Esophagus muscularis mucosa (tissue), 4 donors: ENCODE results near the gene DCAF10. TPM values are rescaled to one million over a fixed set of nuclear protein-coding genes. Genes with fewer than 3 reads are reported as not detected.
A peak's percentile ranks its signal among the peaks of the same experiment; 100 is the strongest.

Experiments
- DNase-seq: peaks from one replicate; pipeline ENCODE4 v3.0.0-alpha.2; 2017; ENCODE audit errors: extremely low spot score
- H3K27ac ChIP-seq, 4 donors: fragments of 200-600 bp; sonication (generic); replicated peaks in 1 of 4; 1 replicate in 3 of 4; 2 replicates in 1 of 4; pipeline ENCODE4 v1.5.1; 2016 to 2019; ENCODE audit warnings: mild to moderate bottlenecking in 1 of 4
- H3K27me3 ChIP-seq, 4 donors: fragments of 200-600 bp; sonication (generic); one replicate each; pipeline versions ENCODE4 v1.5.1 to v1.6.0; 2016 to 2019
- H3K36me3 ChIP-seq, 4 donors: fragments of 200-600 bp; sonication (generic); one replicate each; pipeline ENCODE4 v1.5.1; 2016 to 2019
- H3K4me1 ChIP-seq, 4 donors: fragments of 200-600 bp; sonication (generic); one replicate each; pipeline ENCODE4 v1.5.1; 2016 to 2019
- H3K4me3 ChIP-seq, 4 donors: fragments of 200-600 bp; sonication (generic); 1 replicate in 2 of 4; 2 replicates in 2 of 4; pipeline ENCODE4 v1.5.1; 2016 to 2019; ENCODE audit warnings: mild to moderate bottlenecking in 4 of 4, moderate library complexity in 1 of 4
- H3K9me3 ChIP-seq, 4 donors: fragments of 200-600 bp; sonication (generic); 1 replicate in 3 of 4; 2 replicates in 1 of 4; pipeline ENCODE4 v1.5.1; 2016 to 2019
- EP300 ChIP-seq: sonication (generic); formaldehyde crosslinking; IDR thresholded peaks from one replicate; pipeline ENCODE4 v1.6.1; 2017; ENCODE audit warnings: antibody characterized with exemption
- POLR2A ChIP-seq: fragments of 450-650 bp; IDR thresholded peaks from one replicate; pipeline ENCODE4 v1.6.1; 2017; ENCODE audit warnings: antibody characterized with exemption, moderate library complexity, mild to moderate bottlenecking, low read depth
- POLR2AphosphoS5 ChIP-seq, 2 donors: sonication (generic); formaldehyde crosslinking; IDR thresholded peaks; one replicate each; pipeline ENCODE4 v1.6.1; 2017; ENCODE audit warnings: antibody characterized with exemption in 2 of 2
- WGBS: methylation state at CpG from one replicate; pipeline ENCODE4 v1.1.5; 2018; 5-methylcytosine and 5-hydroxymethylcytosine counted together
- intact Hi-C: fragments of 100-400 bp; cut with DNase I; formaldehyde crosslinking; loops from one replicate; pipeline ENCODE4 v1.15.1; 2023
- total RNA-seq, 4 donors: library from RNA; depleted of rRNA; stranded (reverse); fragments of >200 nt; gene quantifications; one replicate each; pipeline versions ENCODE4 v1.1.0 to v1.2.1, GENCODE V29; 2016
- TF ChIP-seq, protein P1 (sequence below), 3 experiments: fragments of 200-600 bp in 2 of 3; fragments of 450-650 bp in 1 of 3; sonication (generic) in 2 of 3; IDR thresholded peaks; one replicate each; pipeline ENCODE4 v1.5.1; 2017 to 2019; ENCODE audit warnings: antibody characterized with exemption in 3 of 3, mild to moderate bottlenecking in 2 of 3, moderate library complexity in 1 of 3

DCAF10 gene
- total RNA-seq, 4 donors from 2014 or later: 19.4 to 40.6 (median 36.6) TPM

- 19% methylated on average over 19 of the region's 36 CpGs for WGBS
- no peaks in the 10 kb centered on the region for H3K27me3 ChIP-seq
- peaks cover under 1 to 8% (median under 1%) of the 10 kb centered on the region in 4 donors for H3K36me3 ChIP-seq
- peak overlapping the region; percentile 74 to 98 (median 94) for H3K4me3 ChIP-seq
- H3K4me1 ChIP-seq: peaks cover 17 to 40% (median 31%) of the 10 kb centered on the region in 4 donors
- H3K27ac ChIP-seq: peak overlapping the region; percentile 82 to 93 (median 91)
- TF ChIP-seq POLR2A (no peak), POLR2AphosphoS5 (IDR thresholded peaks at IDR 0.05) (no peak), EP300 (no peak)
- TF ChIP-seq, protein P1, sequence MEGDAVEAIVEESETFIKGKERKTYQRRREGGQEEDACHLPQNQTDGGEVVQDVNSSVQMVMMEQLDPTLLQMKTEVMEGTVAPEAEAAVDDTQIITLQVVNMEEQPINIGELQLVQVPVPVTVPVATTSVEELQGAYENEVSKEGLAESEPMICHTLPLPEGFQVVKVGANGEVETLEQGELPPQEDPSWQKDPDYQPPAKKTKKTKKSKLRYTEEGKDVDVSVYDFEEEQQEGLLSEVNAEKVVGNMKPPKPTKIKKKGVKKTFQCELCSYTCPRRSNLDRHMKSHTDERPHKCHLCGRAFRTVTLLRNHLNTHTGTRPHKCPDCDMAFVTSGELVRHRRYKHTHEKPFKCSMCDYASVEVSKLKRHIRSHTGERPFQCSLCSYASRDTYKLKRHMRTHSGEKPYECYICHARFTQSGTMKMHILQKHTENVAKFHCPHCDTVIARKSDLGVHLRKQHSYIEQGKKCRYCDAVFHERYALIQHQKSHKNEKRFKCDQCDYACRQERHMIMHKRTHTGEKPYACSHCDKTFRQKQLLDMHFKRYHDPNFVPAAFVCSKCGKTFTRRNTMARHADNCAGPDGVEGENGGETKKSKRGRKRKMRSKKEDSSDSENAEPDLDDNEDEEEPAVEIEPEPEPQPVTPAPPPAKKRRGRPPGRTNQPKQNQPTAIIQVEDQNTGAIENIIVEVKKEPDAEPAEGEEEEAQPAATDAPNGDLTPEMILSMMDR (IDR thresholded peaks at IDR 0.05): no peak
- intact Hi-C loops: no loop called here
- DNase-seq: no peak
- H3K9me3 ChIP-seq: no peaks in the 10 kb centered on the region
These were observed 104.0 kb downstream of the DCAF10 start for GRCh38 chr9:37904445-37905130.

DNA sequence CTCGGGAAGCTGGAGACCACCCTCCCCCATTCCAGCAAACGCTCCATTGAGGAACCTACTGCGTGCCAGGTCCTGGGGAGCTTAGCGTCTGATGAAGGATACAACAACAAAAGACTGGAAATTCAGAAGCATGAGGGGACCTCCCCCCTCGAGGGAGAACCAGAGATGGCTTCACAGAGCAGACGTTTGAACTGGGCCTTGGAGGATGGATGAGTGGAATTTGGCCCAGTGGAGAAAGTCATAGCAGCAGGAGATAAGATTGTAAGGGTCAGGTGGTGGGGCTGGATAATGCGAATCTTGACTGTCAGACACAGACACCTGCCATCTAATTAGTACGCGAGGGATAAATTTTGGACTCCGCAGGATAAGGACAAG, 104.5 kb downstream of the DCAF10 start:
- intact Hi-C loops: no loop called here
- TF ChIP-seq EP300: no peak
- no peak for TF ChIP-seq POLR2AphosphoS5 (IDR thresholded peaks at IDR 0.05)
- no peak for TF ChIP-seq POLR2A
- TF ChIP-seq, protein P1 (IDR thresholded peaks at IDR 0.05): no peak
- no peak for DNase-seq
- Histone ChIP-seq H3K4me3 (peak overlapping the region; percentile 74 to 98 (median 94)), H3K36me3 (peaks cover 0 to 5% (median 0%) of the 10 kb centered on the region in 4 donors), H3K9me3 (no peaks in the 10 kb centered on the region), H3K27me3 (no peaks in the 10 kb centered on the region), H3K4me1 (peaks cover 17 to 40% (median 31%) of the 10 kb centered on the region in 4 donors), H3K27ac (peak overlapping the region in 3 of 4 donors; percentile 90 to 93 (median 92))
- 62% methylated on average over 9 of the region's 10 CpGs for WGBS

DNA sequence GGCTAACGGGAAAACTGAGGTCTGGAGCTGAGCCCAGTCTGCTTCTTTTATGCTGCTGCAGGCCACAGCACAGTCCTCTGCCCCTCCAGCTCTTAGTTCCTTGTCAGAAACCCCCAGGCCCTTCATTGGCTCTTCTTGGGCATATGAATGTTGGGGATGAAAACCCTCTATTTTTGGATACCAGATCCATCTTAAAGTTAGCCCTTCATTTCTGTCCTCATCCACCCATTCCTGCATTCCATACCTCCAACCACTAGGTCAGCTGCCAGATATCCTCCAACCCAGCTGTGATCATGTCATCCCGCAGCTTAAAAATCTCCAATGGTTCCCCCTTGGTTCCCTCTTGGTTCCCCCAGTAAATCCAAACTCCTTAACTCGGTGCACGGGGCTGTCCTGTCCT, 105.2 kb downstream of the DCAF10 start:
- WGBS: 96% methylated on average over 4 of the region's 4 CpGs
- Histone ChIP-seq H3K27me3 (no peaks in the 10 kb centered on the region), H3K4me1 (peaks cover 17 to 39% (median 31%) of the 10 kb centered on the region in 4 donors), H3K4me3 (no peak overlapping the region), H3K36me3 (no peaks in the 10 kb centered on the region), H3K9me3 (no peaks in the 10 kb centered on the region), H3K27ac (no peak overlapping the region)
- no peak for TF ChIP-seq POLR2AphosphoS5 (IDR thresholded peaks at IDR 0.05)
- no peak for TF ChIP-seq POLR2A
- TF ChIP-seq EP300: no peak
- TF ChIP-seq, protein P1 (IDR thresholded peaks at IDR 0.05): no peak
- DNase-seq: no peak
- intact Hi-C loops: no loop called here

GRCh38 chr9:37906312-37907239, 106.0 kb downstream of the DCAF10 start:
- Histone ChIP-seq H3K36me3 (no peaks in the 10 kb centered on the region), H3K27me3 (no peaks in the 10 kb centered on the region)
- 82% methylated on average over 11 of the region's 11 CpGs for WGBS

More at GRCh38 chr9:37906312-37907239, 106.0 kb downstream of the DCAF10 start:
- DNase-seq: no peak
- H3K27ac ChIP-seq: no peak overlapping the region
- no peak for TF ChIP-seq POLR2AphosphoS5 (IDR thresholded peaks at IDR 0.05)
- TF ChIP-seq EP300: no peak
- no peak for TF ChIP-seq POLR2A
- TF ChIP-seq, protein P1 (IDR thresholded peaks at IDR 0.05): no peak
- no peak overlapping the region for H3K4me3 ChIP-seq
- peaks cover 17 to 32% (median 30%) of the 10 kb centered on the region in 4 donors for H3K4me1 ChIP-seq
- intact Hi-C loops: no loop called here
- H3K9me3 ChIP-seq: no peaks in the 10 kb centered on the region
